Nephron (organoid): Measurements from ENCODE around the gene CYP3A5.

Experiments
- H3K27ac Mint-ChIP-seq, 3 experiments: 2 replicates each; pipeline ENCODE4 v1.8.0; 2020; ENCODE audit warnings: mixed read lengths in 3 of 3, mild to moderate bottlenecking in 2 of 3, moderate library complexity in 1 of 3
- H3K27me3 Mint-ChIP-seq: 2 replicates; pipeline ENCODE4 v1.8.0; 2021; ENCODE audit warnings: low read depth, mild to moderate bottlenecking, moderate library complexity, mixed read lengths
- H3K36me3 Mint-ChIP-seq: 2 replicates; pipeline ENCODE4 v1.8.0; 2020; ENCODE audit warnings: low read depth, mixed read lengths
- H3K4me1 Mint-ChIP-seq: 2 replicates; pipeline ENCODE4 v1.8.0; 2020; ENCODE audit warnings: mixed read lengths
- H3K4me3 Mint-ChIP-seq, 3 experiments: 2 replicates each; pipeline ENCODE4 v1.8.0; 2020; ENCODE audit warnings: mild to moderate bottlenecking in 3 of 3, mixed read lengths in 3 of 3, moderate library complexity in 2 of 3
- H3K9me3 Mint-ChIP-seq: 2 replicates; pipeline ENCODE4 v1.8.0; 2020; ENCODE audit warnings: mixed read lengths
- TF ChIP-seq, protein P1 (sequence below), 3 experiments: fragments of 200-600 bp; sonication (generic); IDR thresholded peaks; one replicate each; pipeline ENCODE4 v1.5.0; 2021; ENCODE audit warnings: antibody characterized with exemption in 3 of 3; ENCODE audit not compliant: unreplicated experiment in 3 of 3

The CYP3A5 gene

DNA sequence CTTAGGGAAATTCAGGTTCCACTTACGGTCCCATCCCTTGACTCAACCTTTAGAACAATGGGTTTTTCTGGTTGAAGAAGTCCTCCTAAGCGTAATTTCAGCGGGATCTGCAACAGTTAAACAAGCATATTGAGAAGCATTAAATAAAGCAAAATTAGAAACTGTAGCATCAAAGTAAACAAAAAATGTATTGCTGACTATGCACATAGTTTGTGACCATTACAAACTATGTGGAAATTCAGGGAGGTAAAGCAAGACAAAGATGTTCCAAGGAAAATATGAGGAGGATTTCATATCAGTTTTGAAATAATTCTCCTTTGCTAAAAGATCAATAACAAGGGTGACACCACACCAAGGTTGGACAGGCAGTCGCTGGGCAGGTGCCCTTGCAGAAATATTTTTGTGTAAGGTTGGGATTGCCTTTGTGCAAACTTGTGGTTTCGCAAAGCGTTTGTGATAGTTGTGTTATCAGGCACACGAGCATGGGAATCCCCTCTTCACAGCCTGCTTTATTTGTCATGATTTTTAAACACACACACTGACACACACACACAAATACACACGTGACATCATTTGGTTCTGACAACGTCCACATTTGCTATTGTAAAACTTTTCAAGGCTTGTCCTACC, 5.4 kb upstream of the CYP3A5 start:
- Mint-ChIP-seq H3K27me3 (no peaks in the 10 kb centered on the region), H3K4me3 (no peak overlapping the region), H3K27ac (no peak overlapping the region), H3K9me3 (peaks cover 50% of the 10 kb centered on the region), H3K36me3 (peaks cover 9% of the 10 kb centered on the region), H3K4me1 (peaks cover 3% of the 10 kb centered on the region)
- TF ChIP-seq, protein P1, sequence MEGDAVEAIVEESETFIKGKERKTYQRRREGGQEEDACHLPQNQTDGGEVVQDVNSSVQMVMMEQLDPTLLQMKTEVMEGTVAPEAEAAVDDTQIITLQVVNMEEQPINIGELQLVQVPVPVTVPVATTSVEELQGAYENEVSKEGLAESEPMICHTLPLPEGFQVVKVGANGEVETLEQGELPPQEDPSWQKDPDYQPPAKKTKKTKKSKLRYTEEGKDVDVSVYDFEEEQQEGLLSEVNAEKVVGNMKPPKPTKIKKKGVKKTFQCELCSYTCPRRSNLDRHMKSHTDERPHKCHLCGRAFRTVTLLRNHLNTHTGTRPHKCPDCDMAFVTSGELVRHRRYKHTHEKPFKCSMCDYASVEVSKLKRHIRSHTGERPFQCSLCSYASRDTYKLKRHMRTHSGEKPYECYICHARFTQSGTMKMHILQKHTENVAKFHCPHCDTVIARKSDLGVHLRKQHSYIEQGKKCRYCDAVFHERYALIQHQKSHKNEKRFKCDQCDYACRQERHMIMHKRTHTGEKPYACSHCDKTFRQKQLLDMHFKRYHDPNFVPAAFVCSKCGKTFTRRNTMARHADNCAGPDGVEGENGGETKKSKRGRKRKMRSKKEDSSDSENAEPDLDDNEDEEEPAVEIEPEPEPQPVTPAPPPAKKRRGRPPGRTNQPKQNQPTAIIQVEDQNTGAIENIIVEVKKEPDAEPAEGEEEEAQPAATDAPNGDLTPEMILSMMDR (IDR thresholded peaks at IDR 0.05; ENCODE audit: unreplicated experiment in 3 of 3) = no peak

DNA sequence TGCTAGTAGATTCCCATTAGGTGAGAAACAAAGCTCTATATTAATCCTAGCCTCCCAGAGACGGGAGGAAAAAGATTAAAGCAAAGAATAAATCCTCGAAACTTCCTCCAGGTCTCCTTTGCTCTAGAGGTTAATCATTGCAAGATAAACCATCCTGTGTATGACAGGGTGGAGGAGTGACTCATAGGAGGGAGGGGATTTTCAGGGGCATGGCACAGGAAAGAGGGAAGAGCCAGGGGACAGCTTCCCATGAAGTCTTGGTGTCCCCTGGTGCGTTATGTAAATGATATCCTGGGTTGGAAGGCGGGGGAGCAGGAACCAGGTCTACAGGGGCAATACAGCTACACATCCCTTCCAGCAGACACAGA, 780 bp downstream of the CYP3A5 start:
- peaks cover 15% of the 10 kb centered on the region for H3K4me1 Mint-ChIP-seq
- peaks cover 3% of the 10 kb centered on the region for H3K27me3 Mint-ChIP-seq
- peak overlapping the region; percentile 18 to 77 (median 64) for H3K4me3 Mint-ChIP-seq
- H3K27ac Mint-ChIP-seq = peak overlapping the region; percentile 49 to 87 (median 77)
- TF ChIP-seq, protein P1 (IDR thresholded peaks at IDR 0.05; ENCODE audit: unreplicated experiment in 3 of 3) = no peak
- peaks cover 27% of the 10 kb centered on the region for H3K9me3 Mint-ChIP-seq
- peaks cover 9% of the 10 kb centered on the region for H3K36me3 Mint-ChIP-seq

DNA sequence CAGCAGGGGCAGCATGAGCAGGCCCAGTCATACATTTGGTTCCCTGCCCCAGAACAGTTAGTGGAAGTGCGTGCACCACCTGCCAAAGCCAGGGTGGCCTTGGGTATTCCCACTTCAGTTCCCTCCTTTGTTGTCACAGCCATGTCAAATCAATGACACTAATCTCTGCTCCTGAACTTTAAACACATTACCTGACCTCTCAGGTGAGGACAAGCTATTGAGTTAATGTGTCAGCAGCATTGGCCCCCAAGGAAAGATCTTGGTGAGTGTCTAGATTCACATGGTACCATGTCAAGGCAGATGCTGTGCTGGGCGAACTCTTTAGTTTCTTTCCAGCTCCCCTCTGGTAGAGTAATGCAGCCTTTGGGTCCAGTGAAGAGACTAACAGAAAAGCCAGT, 2.1 kb downstream of the CYP3A5 start:
- H3K9me3 Mint-ChIP-seq = peaks cover 15% of the 10 kb centered on the region
- peaks cover 3% of the 10 kb centered on the region for H3K27me3 Mint-ChIP-seq
- TF ChIP-seq, protein P1 (IDR thresholded peaks at IDR 0.05; ENCODE audit: unreplicated experiment in 3 of 3) = no peak
- H3K4me3 Mint-ChIP-seq = no peak overlapping the region
- peaks cover 15% of the 10 kb centered on the region for H3K4me1 Mint-ChIP-seq
- H3K27ac Mint-ChIP-seq = no peak overlapping the region
- peaks cover 6% of the 10 kb centered on the region for H3K36me3 Mint-ChIP-seq

DNA sequence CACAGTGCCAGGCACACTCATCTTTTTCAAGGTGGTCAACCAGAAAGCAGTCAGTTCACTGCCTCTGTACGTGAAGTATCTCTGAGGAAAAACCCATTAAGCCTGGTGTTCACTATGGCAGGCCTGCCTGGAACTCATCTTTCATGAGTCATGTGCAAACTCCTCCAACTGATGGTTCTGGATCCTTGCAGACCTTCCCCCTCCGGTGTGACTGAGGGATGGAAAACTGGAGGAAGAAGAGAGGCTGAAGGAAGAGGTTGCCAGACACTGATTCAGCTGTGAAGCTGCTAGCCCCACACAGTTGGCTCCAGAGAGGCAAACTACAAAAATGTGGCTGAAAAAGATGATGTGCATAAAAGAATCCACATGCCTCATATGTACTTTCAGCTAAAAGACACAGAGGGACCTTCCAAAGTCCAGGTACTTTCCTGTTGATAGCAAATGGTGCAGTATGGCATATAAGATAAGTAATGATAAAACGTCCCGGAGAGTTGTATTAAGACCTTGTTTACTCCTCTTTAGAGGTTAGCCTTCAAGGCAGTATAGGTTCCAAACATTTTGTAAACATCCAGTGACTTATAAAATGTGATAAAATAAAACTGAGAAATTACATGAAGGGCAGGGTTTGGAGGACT, 2.7 kb downstream of the CYP3A5 start:
- H3K4me3 Mint-ChIP-seq = no peak overlapping the region
- H3K27ac Mint-ChIP-seq = peak overlapping the region in 1 of 3 experiments; percentile 4
- H3K27me3 Mint-ChIP-seq = peaks cover 3% of the 10 kb centered on the region
- H3K36me3 Mint-ChIP-seq = peaks cover 3% of the 10 kb centered on the region
- H3K9me3 Mint-ChIP-seq = peaks cover 10% of the 10 kb centered on the region
- TF ChIP-seq, protein P1 (IDR thresholded peaks at IDR 0.05; ENCODE audit: unreplicated experiment in 3 of 3) = no peak
- H3K4me1 Mint-ChIP-seq = peaks cover 15% of the 10 kb centered on the region

DNA sequence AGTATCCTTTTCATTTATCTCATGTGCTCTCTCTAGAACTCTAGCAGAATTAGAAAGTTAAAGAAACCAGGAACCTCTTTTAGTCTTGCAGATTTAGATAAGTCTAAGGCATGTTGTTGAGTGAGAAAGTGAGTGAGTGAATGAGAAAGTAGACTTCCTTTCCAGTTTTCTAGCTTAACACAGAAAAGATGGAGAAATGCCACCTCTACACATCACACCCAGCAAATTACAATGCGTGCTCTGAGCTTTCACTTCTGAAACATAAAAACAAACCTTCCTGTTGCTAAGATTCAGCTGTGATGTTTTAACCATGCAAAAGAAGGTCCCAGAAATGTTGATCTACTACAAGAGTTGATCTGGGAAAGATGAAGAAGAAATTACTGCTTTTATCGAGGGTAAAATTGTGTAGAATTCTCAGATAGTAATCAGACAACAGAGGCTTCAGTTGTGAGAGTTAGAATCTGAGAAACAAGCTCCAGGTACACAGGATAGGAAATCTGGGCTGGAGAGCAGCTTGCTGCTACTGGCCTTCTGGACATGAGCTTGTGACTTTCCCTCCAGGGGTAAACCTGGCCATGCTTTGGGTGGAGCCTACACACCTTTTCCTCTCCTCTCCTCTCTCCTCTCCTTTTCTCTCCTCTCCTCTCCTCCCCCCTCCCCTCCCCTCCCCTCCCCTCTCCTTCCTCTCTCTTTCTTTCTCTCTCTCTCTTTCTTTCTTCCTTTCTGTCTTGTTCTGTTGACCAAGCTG, 4.6 kb downstream of the CYP3A5 start:
- Mint-ChIP-seq H3K9me3 (no peaks in the 10 kb centered on the region), H3K27ac (no peak overlapping the region), H3K4me3 (no peak overlapping the region), H3K4me1 (peaks cover 12% of the 10 kb centered on the region), H3K36me3 (no peaks in the 10 kb centered on the region), H3K27me3 (peaks cover 3% of the 10 kb centered on the region)
- TF ChIP-seq, protein P1 (IDR thresholded peaks at IDR 0.05; ENCODE audit: unreplicated experiment in 3 of 3) = no peak
